ENCODE results near the gene TBL2. TPM values are rescaled to one million over a fixed set of nuclear protein-coding genes. Genes with fewer than 3 reads are reported as not detected.

Gene TBL2
- total and polyA plus RNA-seq, 10 of the 15 experiments (the other 5 are each of a cell fraction or from before 2014, with no cell fraction given) = 1.1 to 49.7 (median 26.7) TPM

DNA sequence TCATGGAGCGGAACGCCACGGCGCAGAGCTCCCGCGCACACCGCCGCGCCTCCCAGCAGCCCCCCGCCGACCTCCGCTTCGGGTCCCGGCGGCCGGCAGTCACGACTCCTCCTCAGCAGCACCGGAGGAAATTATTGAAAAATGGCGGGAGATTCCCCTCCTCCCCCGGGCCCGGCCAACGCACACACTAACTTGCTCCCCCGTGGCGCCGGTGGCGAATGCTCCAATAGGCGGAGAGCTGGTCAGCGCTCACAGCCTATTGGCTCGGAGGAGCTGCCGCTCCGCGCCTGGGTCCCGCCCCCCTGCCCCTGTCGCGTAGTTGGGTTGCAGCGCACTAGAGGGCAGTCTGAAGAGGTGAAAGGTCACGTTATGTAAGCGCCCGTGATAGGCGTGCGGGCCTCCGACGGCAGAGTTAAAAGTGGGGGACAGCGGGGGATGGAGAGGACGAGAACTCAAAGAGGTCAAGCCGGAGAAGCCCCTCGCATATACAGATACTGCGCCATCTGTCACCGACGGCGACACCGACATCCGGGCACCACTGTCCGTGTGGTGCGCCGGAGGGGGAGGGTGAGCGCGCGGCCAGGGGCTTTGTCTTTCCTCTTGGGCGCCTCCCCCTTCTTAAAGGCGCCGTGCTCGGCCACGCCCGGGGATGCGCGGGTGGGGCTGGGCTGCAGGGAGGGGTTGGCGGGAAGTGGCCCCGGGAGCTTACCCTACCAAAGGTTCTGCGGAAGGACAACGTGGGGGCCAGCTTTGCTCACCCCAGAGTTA lies 56.1 kb downstream of the TBL2 start, which contains the start of gene BAZ1B (continued):
- TF ChIP-seq, protein P1, sequence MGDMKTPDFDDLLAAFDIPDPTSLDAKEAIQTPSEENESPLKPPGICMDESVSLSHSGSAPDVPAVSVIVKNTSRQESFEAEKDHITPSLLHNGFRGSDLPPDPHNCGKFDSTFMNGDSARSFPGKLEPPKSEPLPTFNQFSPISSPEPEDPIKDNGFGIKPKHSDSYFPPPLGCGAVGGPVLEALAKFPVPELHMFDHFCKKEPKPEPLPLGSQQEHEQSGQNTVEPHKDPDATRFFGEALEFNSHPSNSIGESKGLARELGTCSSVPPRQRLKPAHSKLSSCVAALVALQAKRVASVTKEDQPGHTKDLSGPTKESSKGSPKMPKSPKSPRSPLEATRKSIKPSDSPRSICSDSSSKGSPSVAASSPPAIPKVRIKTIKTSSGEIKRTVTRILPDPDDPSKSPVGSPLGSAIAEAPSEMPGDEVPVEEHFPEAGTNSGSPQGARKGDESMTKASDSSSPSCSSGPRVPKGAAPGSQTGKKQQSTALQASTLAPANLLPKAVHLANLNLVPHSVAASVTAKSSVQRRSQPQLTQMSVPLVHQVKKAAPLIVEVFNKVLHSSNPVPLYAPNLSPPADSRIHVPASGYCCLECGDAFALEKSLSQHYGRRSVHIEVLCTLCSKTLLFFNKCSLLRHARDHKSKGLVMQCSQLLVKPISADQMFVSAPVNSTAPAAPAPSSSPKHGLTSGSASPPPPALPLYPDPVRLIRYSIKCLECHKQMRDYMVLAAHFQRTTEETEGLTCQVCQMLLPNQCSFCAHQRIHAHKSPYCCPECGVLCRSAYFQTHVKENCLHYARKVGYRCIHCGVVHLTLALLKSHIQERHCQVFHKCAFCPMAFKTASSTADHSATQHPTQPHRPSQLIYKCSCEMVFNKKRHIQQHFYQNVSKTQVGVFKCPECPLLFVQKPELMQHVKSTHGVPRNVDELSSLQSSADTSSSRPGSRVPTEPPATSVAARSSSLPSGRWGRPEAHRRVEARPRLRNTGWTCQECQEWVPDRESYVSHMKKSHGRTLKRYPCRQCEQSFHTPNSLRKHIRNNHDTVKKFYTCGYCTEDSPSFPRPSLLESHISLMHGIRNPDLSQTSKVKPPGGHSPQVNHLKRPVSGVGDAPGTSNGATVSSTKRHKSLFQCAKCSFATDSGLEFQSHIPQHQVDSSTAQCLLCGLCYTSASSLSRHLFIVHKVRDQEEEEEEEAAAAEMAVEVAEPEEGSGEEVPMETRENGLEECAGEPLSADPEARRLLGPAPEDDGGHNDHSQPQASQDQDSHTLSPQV (IDR thresholded peaks at IDR 0.05) = no peak
- TF ChIP-seq RUNX3 (IDR thresholded peaks at IDR 0.05; ENCODE audit: low read length) = no peak
- TF ChIP-seq HCFC1 (IDR thresholded peaks at IDR 0.05; ENCODE audit: low read length) = peak; percentile 58
- no peak for TF ChIP-seq RCOR1 (conservative IDR thresholded peaks at IDR 0.05; ENCODE audit: low read depth, low read length)
- TF ChIP-seq, protein P2, sequence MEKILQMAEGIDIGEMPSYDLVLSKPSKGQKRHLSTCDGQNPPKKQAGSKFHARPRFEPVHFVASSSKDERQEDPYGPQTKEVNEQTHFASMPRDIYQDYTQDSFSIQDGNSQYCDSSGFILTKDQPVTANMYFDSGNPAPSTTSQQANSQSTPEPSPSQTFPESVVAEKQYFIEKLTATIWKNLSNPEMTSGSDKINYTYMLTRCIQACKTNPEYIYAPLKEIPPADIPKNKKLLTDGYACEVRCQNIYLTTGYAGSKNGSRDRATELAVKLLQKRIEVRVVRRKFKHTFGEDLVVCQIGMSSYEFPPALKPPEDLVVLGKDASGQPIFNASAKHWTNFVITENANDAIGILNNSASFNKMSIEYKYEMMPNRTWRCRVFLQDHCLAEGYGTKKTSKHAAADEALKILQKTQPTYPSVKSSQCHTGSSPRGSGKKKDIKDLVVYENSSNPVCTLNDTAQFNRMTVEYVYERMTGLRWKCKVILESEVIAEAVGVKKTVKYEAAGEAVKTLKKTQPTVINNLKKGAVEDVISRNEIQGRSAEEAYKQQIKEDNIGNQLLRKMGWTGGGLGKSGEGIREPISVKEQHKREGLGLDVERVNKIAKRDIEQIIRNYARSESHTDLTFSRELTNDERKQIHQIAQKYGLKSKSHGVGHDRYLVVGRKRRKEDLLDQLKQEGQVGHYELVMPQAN (conservative IDR thresholded peaks at IDR 0.05) = peak; percentile 88
- TF ChIP-seq FOS (IDR thresholded peaks at IDR 0.05; ENCODE audit: borderline replicate concordance, extremely low read depth, insufficient read length) = peak; percentile 83
- TF ChIP-seq, protein P3, sequence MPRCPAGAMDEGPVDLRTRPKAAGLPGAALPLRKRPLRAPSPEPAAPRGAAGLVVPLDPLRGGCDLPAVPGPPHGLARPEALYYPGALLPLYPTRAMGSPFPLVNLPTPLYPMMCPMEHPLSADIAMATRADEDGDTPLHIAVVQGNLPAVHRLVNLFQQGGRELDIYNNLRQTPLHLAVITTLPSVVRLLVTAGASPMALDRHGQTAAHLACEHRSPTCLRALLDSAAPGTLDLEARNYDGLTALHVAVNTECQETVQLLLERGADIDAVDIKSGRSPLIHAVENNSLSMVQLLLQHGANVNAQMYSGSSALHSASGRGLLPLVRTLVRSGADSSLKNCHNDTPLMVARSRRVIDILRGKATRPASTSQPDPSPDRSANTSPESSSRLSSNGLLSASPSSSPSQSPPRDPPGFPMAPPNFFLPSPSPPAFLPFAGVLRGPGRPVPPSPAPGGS (IDR thresholded peaks at IDR 0.05; ENCODE audit: borderline replicate concordance, insufficient read depth, low read depth, low read length, poor library complexity, severe bottlenecking) = peak; percentile 24
- TF ChIP-seq HDGF (IDR thresholded peaks at IDR 0.05) = peak; percentile 92
- no peak for TF ChIP-seq BMI1 (IDR thresholded peaks at IDR 0.05; ENCODE audit: borderline replicate concordance)
- TF ChIP-seq, protein P4, sequence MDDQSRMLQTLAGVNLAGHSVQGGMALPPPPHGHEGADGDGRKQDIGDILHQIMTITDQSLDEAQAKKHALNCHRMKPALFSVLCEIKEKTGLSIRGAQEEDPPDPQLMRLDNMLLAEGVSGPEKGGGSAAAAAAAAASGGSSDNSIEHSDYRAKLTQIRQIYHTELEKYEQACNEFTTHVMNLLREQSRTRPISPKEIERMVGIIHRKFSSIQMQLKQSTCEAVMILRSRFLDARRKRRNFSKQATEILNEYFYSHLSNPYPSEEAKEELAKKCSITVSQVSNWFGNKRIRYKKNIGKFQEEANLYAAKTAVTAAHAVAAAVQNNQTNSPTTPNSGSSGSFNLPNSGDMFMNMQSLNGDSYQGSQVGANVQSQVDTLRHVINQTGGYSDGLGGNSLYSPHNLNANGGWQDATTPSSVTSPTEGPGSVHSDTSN (IDR thresholded peaks at IDR 0.05; ENCODE audit: insufficient replicate concordance, low read depth, low read length) = peak; percentile 98
- TF ChIP-seq, protein P5, sequence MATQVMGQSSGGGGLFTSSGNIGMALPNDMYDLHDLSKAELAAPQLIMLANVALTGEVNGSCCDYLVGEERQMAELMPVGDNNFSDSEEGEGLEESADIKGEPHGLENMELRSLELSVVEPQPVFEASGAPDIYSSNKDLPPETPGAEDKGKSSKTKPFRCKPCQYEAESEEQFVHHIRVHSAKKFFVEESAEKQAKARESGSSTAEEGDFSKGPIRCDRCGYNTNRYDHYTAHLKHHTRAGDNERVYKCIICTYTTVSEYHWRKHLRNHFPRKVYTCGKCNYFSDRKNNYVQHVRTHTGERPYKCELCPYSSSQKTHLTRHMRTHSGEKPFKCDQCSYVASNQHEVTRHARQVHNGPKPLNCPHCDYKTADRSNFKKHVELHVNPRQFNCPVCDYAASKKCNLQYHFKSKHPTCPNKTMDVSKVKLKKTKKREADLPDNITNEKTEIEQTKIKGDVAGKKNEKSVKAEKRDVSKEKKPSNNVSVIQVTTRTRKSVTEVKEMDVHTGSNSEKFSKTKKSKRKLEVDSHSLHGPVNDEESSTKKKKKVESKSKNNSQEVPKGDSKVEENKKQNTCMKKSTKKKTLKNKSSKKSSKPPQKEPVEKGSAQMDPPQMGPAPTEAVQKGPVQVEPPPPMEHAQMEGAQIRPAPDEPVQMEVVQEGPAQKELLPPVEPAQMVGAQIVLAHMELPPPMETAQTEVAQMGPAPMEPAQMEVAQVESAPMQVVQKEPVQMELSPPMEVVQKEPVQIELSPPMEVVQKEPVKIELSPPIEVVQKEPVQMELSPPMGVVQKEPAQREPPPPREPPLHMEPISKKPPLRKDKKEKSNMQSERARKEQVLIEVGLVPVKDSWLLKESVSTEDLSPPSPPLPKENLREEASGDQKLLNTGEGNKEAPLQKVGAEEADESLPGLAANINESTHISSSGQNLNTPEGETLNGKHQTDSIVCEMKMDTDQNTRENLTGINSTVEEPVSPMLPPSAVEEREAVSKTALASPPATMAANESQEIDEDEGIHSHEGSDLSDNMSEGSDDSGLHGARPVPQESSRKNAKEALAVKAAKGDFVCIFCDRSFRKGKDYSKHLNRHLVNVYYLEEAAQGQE (IDR thresholded peaks at IDR 0.05; ENCODE audit: low read depth, low read length) = no peak
- no peak for TF ChIP-seq JUNB (IDR thresholded peaks at IDR 0.05)
- TF ChIP-seq KDM1A (IDR thresholded peaks at IDR 0.05; ENCODE audit: borderline replicate concordance) = no peak
- peak; percentile 71 for TF ChIP-seq CREM (IDR thresholded peaks at IDR 0.05; ENCODE audit: low read depth)
- no peak for TF ChIP-seq RBBP5 (conservative IDR thresholded peaks at IDR 0.05)
- no peak for TF ChIP-seq SREBF2 (IDR thresholded peaks at IDR 0.05; ENCODE audit: low read length)
- TF ChIP-seq MXI1 (IDR thresholded peaks at IDR 0.05; ENCODE audit: low read depth, low read length) = peak; percentile 78
- no peak for TF ChIP-seq IRF4 (IDR thresholded peaks at IDR 0.05; ENCODE audit: low read depth, low read length)

Data from GM12878 (cell line).